Chondrocyte (in vitro differentiated cells): ENCODE measurements around the gene TBCCD1. TPM values are rescaled to one million over a fixed set of nuclear protein-coding genes. Genes with fewer than 3 reads are reported as not detected.
A peak's percentile ranks its signal among the peaks of the same experiment; 100 is the strongest.

Source experiments
- DNase-seq: peaks from one replicate; pipeline ENCODE4 v3.0.0; 2021; ENCODE audit warnings: mixed read lengths, low spot score
- H3K27ac Mint-ChIP-seq: one replicate; pipeline ENCODE4 v1.8.0; 2021; ENCODE audit warnings: mild to moderate bottlenecking, moderate library complexity, mixed read lengths; ENCODE audit not compliant: unreplicated experiment
- H3K27me3 Mint-ChIP-seq: 2 replicates; pipeline ENCODE4 v1.8.0; 2021; ENCODE audit warnings: low read depth, mixed read lengths
- H3K36me3 Mint-ChIP-seq: 2 replicates; pipeline ENCODE4 v1.8.0; 2021; ENCODE audit warnings: low read depth, mixed read lengths
- H3K4me1 Mint-ChIP-seq: 2 replicates; pipeline ENCODE4 v1.8.0; 2021; ENCODE audit warnings: low read depth, mild to moderate bottlenecking, mixed read lengths
- H3K4me3 Mint-ChIP-seq: one replicate; pipeline ENCODE4 v1.8.0; 2021; ENCODE audit warnings: mild to moderate bottlenecking, moderate library complexity, mixed read lengths; ENCODE audit not compliant: unreplicated experiment
- H3K9me3 Mint-ChIP-seq: 2 replicates; pipeline ENCODE4 v1.8.0; 2021; ENCODE audit warnings: low read depth, mixed read lengths
- CTCF ChIP-seq: fragments of 200-600 bp; sonication (generic); IDR thresholded peaks from 2 replicates; pipeline ENCODE4 v1.5.0; 2021; ENCODE audit warnings: antibody characterized with exemption, mild to moderate bottlenecking, moderate library complexity
- total RNA-seq: library from RNA; stranded (reverse); gene quantifications from 3 replicates; pipeline ENCODE4 v1.2.1, GENCODE V29; 2021

The TBCCD1 gene
- total RNA-seq, 1 donor from 2014 or later, result 13.8 TPM

GRCh38 chr3:186599142-186599784 lies 32.1 kb upstream of the TBCCD1 start:
- Mint-ChIP-seq H3K9me3 (no peaks in the 10 kb centered on the region), H3K4me1 (peaks cover 10% of the 10 kb centered on the region), H3K36me3 (no peaks in the 10 kb centered on the region), H3K27me3 (peaks cover 5% of the 10 kb centered on the region), H3K4me3 (no peak overlapping the region), H3K27ac (no peak overlapping the region)
- no peak for TF ChIP-seq CTCF
- no peak for DNase-seq

- H3K27ac Mint-ChIP-seq, result peak overlapping the region; percentile 32
- no peaks in the 10 kb centered on the region for H3K36me3 Mint-ChIP-seq
- H3K4me1 Mint-ChIP-seq, result peaks cover 10% of the 10 kb centered on the region
- DNase-seq, result no peak
- no peak for TF ChIP-seq CTCF
- no peak overlapping the region for H3K4me3 Mint-ChIP-seq
- H3K9me3 Mint-ChIP-seq, result no peaks in the 10 kb centered on the region
- peaks cover 2% of the 10 kb centered on the region for H3K27me3 Mint-ChIP-seq
These were observed 31.6 kb upstream of the TBCCD1 start for GRCh38 chr3:186598794-186599141.

GRCh38 chr3:186598108-186598784 lies 31.1 kb upstream of the TBCCD1 start:
- Mint-ChIP-seq H3K4me3 (no peak overlapping the region), H3K27ac (peak overlapping the region; percentile 32), H3K36me3 (no peaks in the 10 kb centered on the region), H3K4me1 (peaks cover 10% of the 10 kb centered on the region), H3K27me3 (peaks cover 2% of the 10 kb centered on the region), H3K9me3 (no peaks in the 10 kb centered on the region)
- DNase-seq, result no peak
- no peak for TF ChIP-seq CTCF

- Mint-ChIP-seq H3K9me3 (no peaks in the 10 kb centered on the region), H3K4me3 (no peak overlapping the region), H3K27me3 (no peaks in the 10 kb centered on the region), H3K27ac (no peak overlapping the region), H3K36me3 (no peaks in the 10 kb centered on the region), H3K4me1 (peaks cover 10% of the 10 kb centered on the region)
- no peak for DNase-seq
- TF ChIP-seq CTCF, result no peak
These were observed 29.6 kb upstream of the TBCCD1 start for GRCh38 chr3:186596568-186597287.

- Mint-ChIP-seq H3K27ac (no peak overlapping the region), H3K4me1 (peaks cover 10% of the 10 kb centered on the region), H3K4me3 (no peak overlapping the region), H3K9me3 (no peaks in the 10 kb centered on the region), H3K36me3 (no peaks in the 10 kb centered on the region), H3K27me3 (no peaks in the 10 kb centered on the region)
- no peak for DNase-seq
- no peak for TF ChIP-seq CTCF
These were observed 27.5 kb upstream of the TBCCD1 start for GRCh38 chr3:186594591-186595113.
